Coronary artery (tissue), 2 donors: Measurements from ENCODE around the gene TSPO.

Experiments
- DNase-seq: peaks from one replicate; pipeline ENCODE4 v3.0.0-alpha.2; 2017; ENCODE audit warnings: low spot score
- H3K27ac ChIP-seq, 2 donors: fragments of 200-600 bp; sonication (generic); one replicate each; pipeline ENCODE4 v1.5.1; 2016 to 2019
- H3K4me3 ChIP-seq: fragments of 200-600 bp; sonication (generic); 2 replicates; pipeline ENCODE4 v1.5.1; 2016; ENCODE audit warnings: mild to moderate bottlenecking, moderate library complexity
- TF ChIP-seq, protein P1 (sequence below): fragments of 200-600 bp; sonication (generic); IDR thresholded peaks from one replicate; pipeline ENCODE4 v1.5.1; 2019; ENCODE audit warnings: antibody characterized with exemption

Gene TSPO

DNA sequence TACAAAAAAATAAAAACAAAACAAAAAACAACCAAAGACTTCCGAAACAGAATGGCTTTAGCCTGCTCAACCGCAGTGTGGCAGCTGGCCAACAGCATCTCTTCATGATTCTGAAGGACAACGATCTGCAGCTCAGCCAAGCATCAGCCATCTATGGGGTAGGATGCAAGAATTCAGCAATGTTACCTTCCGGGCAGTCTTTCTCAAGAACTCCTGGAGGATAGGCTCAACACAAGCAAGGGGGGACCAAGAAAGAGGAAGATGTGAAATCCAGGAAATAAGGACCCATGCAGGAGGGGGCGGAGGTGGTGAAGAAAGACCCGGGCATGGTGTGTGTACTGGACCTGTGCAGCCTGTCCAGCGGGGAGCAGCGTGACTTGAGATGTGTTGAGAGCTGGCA is 3.5 kb upstream of the TSPO start:
- Histone ChIP-seq H3K27ac (no peak overlapping the region), H3K4me3 (no peak overlapping the region)
- TF ChIP-seq, protein P1, sequence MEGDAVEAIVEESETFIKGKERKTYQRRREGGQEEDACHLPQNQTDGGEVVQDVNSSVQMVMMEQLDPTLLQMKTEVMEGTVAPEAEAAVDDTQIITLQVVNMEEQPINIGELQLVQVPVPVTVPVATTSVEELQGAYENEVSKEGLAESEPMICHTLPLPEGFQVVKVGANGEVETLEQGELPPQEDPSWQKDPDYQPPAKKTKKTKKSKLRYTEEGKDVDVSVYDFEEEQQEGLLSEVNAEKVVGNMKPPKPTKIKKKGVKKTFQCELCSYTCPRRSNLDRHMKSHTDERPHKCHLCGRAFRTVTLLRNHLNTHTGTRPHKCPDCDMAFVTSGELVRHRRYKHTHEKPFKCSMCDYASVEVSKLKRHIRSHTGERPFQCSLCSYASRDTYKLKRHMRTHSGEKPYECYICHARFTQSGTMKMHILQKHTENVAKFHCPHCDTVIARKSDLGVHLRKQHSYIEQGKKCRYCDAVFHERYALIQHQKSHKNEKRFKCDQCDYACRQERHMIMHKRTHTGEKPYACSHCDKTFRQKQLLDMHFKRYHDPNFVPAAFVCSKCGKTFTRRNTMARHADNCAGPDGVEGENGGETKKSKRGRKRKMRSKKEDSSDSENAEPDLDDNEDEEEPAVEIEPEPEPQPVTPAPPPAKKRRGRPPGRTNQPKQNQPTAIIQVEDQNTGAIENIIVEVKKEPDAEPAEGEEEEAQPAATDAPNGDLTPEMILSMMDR: no peak
- DNase-seq: no peak

DNA sequence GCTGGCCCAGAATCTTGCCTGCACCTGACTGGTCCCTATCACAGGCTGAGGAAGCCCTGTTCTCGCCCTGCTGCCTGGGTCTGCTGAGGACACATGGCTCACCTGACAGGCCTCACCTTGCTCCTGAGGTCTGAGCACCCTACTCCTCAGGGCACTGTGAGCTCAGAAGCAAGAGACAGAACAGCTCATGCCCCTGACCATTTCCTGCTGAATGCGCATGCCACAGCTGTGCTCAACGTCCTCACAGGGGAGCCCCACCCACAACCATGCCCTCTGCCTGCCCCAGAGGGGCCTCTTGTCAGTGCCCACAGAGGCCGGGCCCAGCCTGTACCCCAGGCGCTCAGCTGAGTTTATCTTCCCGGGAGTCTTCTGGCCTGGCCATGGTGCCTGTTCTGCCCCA is 2.8 kb upstream of the TSPO start:
- no peak overlapping the region for H3K27ac ChIP-seq
- TF ChIP-seq, protein P1: no peak
- H3K4me3 ChIP-seq: no peak overlapping the region
- no peak for DNase-seq

DNA sequence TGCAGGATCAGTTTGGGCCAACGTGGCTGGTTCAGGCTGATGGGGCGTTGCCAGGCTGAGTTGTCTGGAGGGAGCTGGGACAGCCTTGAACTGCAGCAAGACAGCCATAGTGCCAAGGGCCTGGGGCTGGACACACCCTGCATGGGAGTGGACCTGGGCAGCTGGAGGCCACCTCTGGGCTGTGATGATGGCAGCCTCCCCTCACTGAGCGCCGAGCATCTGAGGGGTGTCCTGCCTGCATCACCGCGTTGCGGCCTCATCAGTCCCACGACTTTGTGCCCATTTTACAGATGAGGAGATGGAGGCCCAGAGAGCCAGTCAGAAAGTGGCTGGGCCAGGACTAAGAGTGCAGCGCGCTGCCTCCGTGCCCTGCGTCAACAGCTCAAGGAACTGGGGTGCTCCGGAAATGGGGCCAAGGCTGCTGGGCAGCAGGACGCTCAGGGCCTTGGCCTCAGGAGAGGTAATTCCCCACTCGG is 590 bp upstream of the TSPO start:
- TF ChIP-seq, protein P1: no peak
- no peak for DNase-seq
- H3K4me3 ChIP-seq: peak overlapping the region; percentile 83
- H3K27ac ChIP-seq: peak overlapping the region; percentile 72 to 89

DNA sequence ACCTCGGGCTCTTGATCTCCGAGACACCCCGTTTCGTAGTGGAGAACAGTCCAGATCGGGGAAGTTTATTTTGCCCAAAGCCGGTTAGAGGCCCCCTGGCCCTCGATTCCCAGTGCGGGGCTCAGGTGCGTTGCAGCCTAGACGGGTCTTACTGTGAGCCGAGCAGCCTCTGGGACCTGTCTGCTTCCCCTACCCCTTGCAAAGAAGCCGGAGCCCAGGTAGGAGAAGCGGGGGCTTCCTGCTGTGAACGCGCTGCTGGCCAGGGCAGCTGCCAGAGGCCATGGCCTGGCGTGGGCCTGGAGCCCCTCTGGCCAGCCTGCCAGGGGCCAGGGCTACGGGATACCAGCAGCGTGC is 621 bp downstream of the TSPO start:
- TF ChIP-seq, protein P1: no peak
- DNase-seq: no peak
- Histone ChIP-seq H3K27ac (peak overlapping the region; percentile 72 to 89), H3K4me3 (peak overlapping the region; percentile 83)

DNA sequence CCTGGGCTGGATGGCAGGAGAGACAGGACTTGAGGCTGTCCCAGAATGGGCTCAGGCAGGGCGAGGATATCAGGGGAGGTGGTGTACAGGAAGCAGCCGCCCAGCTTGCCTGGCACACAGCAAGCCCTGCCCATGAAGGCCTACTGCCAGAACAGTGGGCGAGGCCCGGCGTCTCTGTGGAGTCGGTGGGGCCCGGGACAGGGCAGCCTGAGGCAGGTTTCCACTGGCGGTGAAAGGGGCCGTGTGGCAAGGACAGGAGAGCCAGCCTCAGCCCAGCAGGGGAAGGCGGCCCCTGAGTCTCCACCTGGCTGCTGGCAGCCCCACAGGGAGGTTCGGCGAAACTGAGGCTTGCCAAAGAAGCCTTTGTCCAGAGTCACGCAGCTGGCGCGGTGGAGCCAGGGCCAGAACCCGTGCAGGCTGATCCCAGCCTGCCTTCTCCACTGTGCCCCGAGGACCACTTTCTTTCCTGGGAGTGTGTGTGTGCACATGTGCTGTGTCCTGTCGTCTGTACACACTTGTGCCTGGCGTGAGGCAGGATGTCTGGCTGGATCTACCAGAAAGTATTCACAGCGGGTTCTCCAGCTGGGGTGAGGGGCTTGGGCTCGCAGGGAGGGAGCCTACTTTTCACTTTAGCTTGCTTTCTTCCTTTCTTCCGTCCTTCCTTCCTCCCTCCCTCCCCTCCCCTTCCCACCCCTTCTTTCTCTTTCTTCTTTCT is 1.2 kb downstream of the TSPO start:
- DNase-seq: peak; percentile 87
- H3K4me3 ChIP-seq: peak overlapping the region; percentile 83
- peak overlapping the region; percentile 72 to 89 for H3K27ac ChIP-seq
- TF ChIP-seq, protein P1: no peak

DNA sequence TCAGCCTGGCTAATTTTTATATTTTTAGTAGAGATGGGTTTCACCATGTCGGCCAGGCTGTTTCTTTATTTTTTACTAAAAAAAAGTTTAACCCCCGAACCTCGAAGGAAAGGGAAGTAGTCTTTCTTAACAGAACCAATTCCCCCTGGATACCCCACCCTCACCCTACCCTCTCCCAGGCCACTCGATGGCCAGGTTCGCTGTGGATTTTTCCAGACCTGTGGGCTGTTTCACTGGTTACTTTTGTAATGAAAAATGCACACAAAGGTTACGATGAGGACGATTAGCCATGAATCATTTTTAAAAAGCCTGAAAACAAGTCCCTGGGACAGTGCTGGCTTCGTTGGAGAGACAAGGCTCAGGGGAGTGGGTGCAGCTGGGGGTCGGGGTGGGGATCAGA is 2.5 kb downstream of the TSPO start:
- no peak overlapping the region for H3K4me3 ChIP-seq
- TF ChIP-seq, protein P1: no peak
- DNase-seq: no peak
- H3K27ac ChIP-seq: peak overlapping the region in 1 of 2 donors; percentile 25

DNA sequence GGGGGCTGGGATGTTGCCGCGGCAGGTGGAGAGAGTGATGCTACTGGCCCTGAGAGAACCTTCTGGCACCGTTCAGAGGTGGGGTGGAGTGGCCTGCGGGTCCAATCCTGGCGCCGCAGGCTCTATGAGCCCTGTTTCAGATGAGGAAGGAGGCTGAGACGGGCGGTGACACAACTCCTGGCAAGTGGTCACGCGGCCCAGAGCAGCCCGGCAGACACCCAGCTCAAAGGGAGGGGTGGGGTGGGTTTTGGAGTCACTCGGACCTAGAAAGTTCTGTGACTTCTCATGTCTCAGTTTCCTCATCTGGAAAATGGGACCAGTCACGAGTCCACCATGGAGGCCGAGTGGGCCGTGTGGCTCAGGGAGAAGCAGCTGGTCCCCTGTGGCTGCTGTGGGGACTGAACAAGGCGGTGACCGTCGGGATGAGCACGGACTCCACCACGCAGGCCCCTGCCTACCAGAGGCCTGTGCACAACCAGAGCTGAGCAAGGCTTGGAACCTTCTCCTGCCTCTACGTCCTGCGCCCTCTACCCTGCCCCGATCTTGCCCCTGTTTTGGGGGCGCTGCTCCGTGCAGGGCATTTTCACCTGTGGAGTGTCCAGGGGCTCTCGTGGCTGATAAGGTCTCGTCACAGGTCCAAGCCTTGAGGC is 3.7 kb downstream of the TSPO start:
- Histone ChIP-seq H3K27ac (peak overlapping the region in 1 of 2 donors; percentile 15), H3K4me3 (no peak overlapping the region)
- TF ChIP-seq, protein P1: no peak
- DNase-seq: no peak
